Measurements from ENCODE around the gene TANC2. TPM values are rescaled to one million over a fixed set of nuclear protein-coding genes. Genes with fewer than 3 reads are reported as not detected.

Gene TANC2
- total RNA-seq, 1 experiment from 2014 or later, result 18.6 TPM

DNA sequence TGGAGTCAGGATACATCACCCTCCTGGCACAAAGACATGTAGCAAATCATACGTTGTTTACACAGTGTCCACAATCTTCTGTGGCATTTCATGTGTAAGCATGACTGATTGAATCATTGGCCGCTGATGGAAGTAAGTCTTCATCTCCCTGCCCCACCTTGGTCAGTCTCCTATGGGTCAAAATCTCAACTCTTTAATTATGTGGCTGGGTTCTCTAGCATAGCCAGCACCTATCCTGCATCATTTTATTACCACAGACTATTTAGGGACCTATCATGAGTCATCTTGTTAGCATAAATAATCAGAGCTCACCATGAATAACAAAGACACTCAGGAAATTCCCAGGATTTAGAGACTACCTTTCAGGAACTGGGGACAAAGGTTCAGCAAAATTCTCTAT is 15.9 kb downstream of the TANC2 start:
- DNase-seq (ENCODE audit: low spot score), result no peak
- no peak for ATAC-seq
- CTCF ChIA-PET, result no interaction called here
- no peak overlapping the region for H3K4me3 Mint-ChIP-seq
- H3K36me3 Mint-ChIP-seq, result peaks cover 11% of the 10 kb centered on the region
- POLR2A ChIA-PET, result no interaction called here
- H3K9me3 Mint-ChIP-seq, result peaks cover 28% of the 10 kb centered on the region
- peaks cover 8% of the 10 kb centered on the region for H3K27me3 Mint-ChIP-seq (ENCODE audit: low read depth)
- H3K27ac Mint-ChIP-seq, result no peak overlapping the region
- TF ChIP-seq, protein P1, sequence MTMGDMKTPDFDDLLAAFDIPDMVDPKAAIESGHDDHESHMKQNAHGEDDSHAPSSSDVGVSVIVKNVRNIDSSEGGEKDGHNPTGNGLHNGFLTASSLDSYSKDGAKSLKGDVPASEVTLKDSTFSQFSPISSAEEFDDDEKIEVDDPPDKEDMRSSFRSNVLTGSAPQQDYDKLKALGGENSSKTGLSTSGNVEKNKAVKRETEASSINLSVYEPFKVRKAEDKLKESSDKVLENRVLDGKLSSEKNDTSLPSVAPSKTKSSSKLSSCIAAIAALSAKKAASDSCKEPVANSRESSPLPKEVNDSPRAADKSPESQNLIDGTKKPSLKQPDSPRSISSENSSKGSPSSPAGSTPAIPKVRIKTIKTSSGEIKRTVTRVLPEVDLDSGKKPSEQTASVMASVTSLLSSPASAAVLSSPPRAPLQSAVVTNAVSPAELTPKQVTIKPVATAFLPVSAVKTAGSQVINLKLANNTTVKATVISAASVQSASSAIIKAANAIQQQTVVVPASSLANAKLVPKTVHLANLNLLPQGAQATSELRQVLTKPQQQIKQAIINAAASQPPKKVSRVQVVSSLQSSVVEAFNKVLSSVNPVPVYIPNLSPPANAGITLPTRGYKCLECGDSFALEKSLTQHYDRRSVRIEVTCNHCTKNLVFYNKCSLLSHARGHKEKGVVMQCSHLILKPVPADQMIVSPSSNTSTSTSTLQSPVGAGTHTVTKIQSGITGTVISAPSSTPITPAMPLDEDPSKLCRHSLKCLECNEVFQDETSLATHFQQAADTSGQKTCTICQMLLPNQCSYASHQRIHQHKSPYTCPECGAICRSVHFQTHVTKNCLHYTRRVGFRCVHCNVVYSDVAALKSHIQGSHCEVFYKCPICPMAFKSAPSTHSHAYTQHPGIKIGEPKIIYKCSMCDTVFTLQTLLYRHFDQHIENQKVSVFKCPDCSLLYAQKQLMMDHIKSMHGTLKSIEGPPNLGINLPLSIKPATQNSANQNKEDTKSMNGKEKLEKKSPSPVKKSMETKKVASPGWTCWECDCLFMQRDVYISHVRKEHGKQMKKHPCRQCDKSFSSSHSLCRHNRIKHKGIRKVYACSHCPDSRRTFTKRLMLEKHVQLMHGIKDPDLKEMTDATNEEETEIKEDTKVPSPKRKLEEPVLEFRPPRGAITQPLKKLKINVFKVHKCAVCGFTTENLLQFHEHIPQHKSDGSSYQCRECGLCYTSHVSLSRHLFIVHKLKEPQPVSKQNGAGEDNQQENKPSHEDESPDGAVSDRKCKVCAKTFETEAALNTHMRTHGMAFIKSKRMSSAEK (CRISPR knock-in tag; IDR thresholded peaks at IDR 0.05; ENCODE audit: borderline replicate concordance), result no peak
- TF ChIP-seq FOXK1 (CRISPR knock-in tag; IDR thresholded peaks at IDR 0.05) (no peak), ZBTB21 (CRISPR knock-in tag; IDR thresholded peaks at IDR 0.05; ENCODE audit: borderline replicate concordance) (no peak), ESRRA (CRISPR knock-in tag; IDR thresholded peaks at IDR 0.05; ENCODE audit: borderline replicate concordance) (no peak), MXD4 (CRISPR knock-in tag; IDR thresholded peaks at IDR 0.05; ENCODE audit: borderline replicate concordance) (no peak), TP53 (CRISPR knock-in tag; IDR thresholded peaks at IDR 0.05) (no peak), ZNF317 (CRISPR knock-in tag; IDR thresholded peaks at IDR 0.05; ENCODE audit: borderline replicate concordance, low read depth) (no peak), ZNF232 (CRISPR knock-in tag; IDR thresholded peaks at IDR 0.05) (no peak), ZNF263 (CRISPR knock-in tag; IDR thresholded peaks at IDR 0.05; ENCODE audit: low read depth) (no peak)
- TF ChIP-seq, protein P2, sequence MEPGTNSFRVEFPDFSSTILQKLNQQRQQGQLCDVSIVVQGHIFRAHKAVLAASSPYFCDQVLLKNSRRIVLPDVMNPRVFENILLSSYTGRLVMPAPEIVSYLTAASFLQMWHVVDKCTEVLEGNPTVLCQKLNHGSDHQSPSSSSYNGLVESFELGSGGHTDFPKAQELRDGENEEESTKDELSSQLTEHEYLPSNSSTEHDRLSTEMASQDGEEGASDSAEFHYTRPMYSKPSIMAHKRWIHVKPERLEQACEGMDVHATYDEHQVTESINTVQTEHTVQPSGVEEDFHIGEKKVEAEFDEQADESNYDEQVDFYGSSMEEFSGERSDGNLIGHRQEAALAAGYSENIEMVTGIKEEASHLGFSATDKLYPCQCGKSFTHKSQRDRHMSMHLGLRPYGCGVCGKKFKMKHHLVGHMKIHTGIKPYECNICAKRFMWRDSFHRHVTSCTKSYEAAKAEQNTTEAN (CRISPR knock-in tag; IDR thresholded peaks at IDR 0.05), result no peak
- peaks cover under 1% of the 10 kb centered on the region; the same call in 1 of the 2 replicates for H3K4me1 Mint-ChIP-seq

DNA sequence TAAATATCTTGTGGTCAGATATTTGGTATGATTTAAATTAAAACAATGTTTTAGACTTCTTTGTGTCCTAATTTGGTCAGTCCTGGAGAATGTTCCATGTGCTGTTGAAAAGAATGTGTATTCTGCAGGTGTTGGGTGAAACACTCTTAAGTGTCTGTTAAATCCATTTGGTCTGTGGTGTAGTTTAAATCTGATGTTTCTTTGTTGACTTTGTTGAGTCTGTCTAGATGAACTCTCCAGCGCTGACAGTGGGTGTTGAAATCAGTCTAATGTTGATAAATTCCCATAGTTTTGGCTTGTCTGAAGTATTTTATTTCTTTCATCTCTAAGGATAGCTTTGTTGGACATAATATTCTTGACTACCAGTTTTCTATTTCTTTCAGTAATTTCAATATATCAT is 18.8 kb downstream of the TANC2 start:
- no peak for DNase-seq (ENCODE audit: low spot score)
- no peak overlapping the region for H3K4me3 Mint-ChIP-seq
- peaks cover 8% of the 10 kb centered on the region for H3K27me3 Mint-ChIP-seq (ENCODE audit: low read depth)
- no peak overlapping the region for H3K27ac Mint-ChIP-seq
- ATAC-seq, result no peak
- peaks cover 9% of the 10 kb centered on the region for H3K36me3 Mint-ChIP-seq
- ChIA-PET CTCF (interaction anchor here (1.2 kb wide), 1 partner anchor 11 kb away, joined by 3 read pairs; no protein-coding TSS in a partner anchor), POLR2A (no interaction called here)
- H3K9me3 Mint-ChIP-seq, result peaks cover 20% of the 10 kb centered on the region
- no peaks in the 10 kb centered on the region; the same call in 1 of the 2 replicates for H3K4me1 Mint-ChIP-seq
- TF ChIP-seq, protein P3, sequence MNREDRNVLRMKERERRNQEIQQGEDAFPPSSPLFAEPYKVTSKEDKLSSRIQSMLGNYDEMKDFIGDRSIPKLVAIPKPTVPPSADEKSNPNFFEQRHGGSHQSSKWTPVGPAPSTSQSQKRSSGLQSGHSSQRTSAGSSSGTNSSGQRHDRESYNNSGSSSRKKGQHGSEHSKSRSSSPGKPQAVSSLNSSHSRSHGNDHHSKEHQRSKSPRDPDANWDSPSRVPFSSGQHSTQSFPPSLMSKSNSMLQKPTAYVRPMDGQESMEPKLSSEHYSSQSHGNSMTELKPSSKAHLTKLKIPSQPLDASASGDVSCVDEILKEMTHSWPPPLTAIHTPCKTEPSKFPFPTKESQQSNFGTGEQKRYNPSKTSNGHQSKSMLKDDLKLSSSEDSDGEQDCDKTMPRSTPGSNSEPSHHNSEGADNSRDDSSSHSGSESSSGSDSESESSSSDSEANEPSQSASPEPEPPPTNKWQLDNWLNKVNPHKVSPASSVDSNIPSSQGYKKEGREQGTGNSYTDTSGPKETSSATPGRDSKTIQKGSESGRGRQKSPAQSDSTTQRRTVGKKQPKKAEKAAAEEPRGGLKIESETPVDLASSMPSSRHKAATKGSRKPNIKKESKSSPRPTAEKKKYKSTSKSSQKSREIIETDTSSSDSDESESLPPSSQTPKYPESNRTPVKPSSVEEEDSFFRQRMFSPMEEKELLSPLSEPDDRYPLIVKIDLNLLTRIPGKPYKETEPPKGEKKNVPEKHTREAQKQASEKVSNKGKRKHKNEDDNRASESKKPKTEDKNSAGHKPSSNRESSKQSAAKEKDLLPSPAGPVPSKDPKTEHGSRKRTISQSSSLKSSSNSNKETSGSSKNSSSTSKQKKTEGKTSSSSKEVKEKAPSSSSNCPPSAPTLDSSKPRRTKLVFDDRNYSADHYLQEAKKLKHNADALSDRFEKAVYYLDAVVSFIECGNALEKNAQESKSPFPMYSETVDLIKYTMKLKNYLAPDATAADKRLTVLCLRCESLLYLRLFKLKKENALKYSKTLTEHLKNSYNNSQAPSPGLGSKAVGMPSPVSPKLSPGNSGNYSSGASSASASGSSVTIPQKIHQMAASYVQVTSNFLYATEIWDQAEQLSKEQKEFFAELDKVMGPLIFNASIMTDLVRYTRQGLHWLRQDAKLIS (CRISPR knock-in tag; IDR thresholded peaks at IDR 0.05; ENCODE audit: borderline replicate concordance), result no peak
- TF ChIP-seq, protein P4, sequence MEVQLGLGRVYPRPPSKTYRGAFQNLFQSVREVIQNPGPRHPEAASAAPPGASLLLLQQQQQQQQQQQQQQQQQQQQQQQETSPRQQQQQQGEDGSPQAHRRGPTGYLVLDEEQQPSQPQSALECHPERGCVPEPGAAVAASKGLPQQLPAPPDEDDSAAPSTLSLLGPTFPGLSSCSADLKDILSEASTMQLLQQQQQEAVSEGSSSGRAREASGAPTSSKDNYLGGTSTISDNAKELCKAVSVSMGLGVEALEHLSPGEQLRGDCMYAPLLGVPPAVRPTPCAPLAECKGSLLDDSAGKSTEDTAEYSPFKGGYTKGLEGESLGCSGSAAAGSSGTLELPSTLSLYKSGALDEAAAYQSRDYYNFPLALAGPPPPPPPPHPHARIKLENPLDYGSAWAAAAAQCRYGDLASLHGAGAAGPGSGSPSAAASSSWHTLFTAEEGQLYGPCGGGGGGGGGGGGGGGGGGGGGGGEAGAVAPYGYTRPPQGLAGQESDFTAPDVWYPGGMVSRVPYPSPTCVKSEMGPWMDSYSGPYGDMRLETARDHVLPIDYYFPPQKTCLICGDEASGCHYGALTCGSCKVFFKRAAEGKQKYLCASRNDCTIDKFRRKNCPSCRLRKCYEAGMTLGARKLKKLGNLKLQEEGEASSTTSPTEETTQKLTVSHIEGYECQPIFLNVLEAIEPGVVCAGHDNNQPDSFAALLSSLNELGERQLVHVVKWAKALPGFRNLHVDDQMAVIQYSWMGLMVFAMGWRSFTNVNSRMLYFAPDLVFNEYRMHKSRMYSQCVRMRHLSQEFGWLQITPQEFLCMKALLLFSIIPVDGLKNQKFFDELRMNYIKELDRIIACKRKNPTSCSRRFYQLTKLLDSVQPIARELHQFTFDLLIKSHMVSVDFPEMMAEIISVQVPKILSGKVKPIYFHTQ (CRISPR knock-in tag; IDR thresholded peaks at IDR 0.05), result no peak
- no peak for TF ChIP-seq TP53 (CRISPR knock-in tag; IDR thresholded peaks at IDR 0.05)
